ENCODE results near the gene CCN6. TPM values are rescaled to one million over a fixed set of nuclear protein-coding genes. Genes with fewer than 3 reads are reported as not detected.

CCN6 gene
- total RNA-seq, 1 donor from 2014 or later, result not detected

- no peak for DNase-seq (ENCODE audit: low spot score, unreplicated experiment)
- Mint-ChIP-seq H3K4me3 (ENCODE audit: low read depth) (no peak overlapping the region), H3K9me3 (ENCODE audit: low read depth) (no peaks in the 10 kb centered on the region), H3K36me3 (ENCODE audit: insufficient read depth) (no peaks in the 10 kb centered on the region), H3K27ac (no peak overlapping the region), H3K4me1 (ENCODE audit: low read depth) (peaks cover 11% of the 10 kb centered on the region), H3K27me3 (no peaks in the 10 kb centered on the region)
- TF ChIP-seq CTCF (IDR thresholded peaks at IDR 0.05; ENCODE audit: unreplicated experiment), result no peak
These were observed 45.4 kb upstream of the CCN6 start for GRCh38 chr6:112008482-112008881.

- DNase-seq (ENCODE audit: low spot score, unreplicated experiment), result no peak
- Mint-ChIP-seq H3K27me3 (no peaks in the 10 kb centered on the region), H3K4me3 (ENCODE audit: low read depth) (no peak overlapping the region), H3K36me3 (ENCODE audit: insufficient read depth) (no peaks in the 10 kb centered on the region), H3K9me3 (ENCODE audit: low read depth) (no peaks in the 10 kb centered on the region), H3K27ac (no peak overlapping the region), H3K4me1 (ENCODE audit: low read depth) (peaks cover 21% of the 10 kb centered on the region)
- TF ChIP-seq CTCF (IDR thresholded peaks at IDR 0.05; ENCODE audit: unreplicated experiment), result no peak
These were observed 43.6 kb upstream of the CCN6 start for GRCh38 chr6:112010328-112010727.

GRCh38 chr6:112013051-112013450 is 40.9 kb upstream of the CCN6 start:
- Mint-ChIP-seq H3K4me3 (ENCODE audit: low read depth) (no peak overlapping the region), H3K4me1 (ENCODE audit: low read depth) (peaks cover 17% of the 10 kb centered on the region), H3K27me3 (no peaks in the 10 kb centered on the region), H3K27ac (no peak overlapping the region), H3K36me3 (ENCODE audit: insufficient read depth) (no peaks in the 10 kb centered on the region), H3K9me3 (ENCODE audit: low read depth) (no peaks in the 10 kb centered on the region)
- TF ChIP-seq CTCF (IDR thresholded peaks at IDR 0.05; ENCODE audit: unreplicated experiment), result no peak
- DNase-seq (ENCODE audit: low spot score, unreplicated experiment), result no peak

GRCh38 chr6:112014483-112014882 is 39.4 kb upstream of the CCN6 start:
- Mint-ChIP-seq H3K27me3 (no peaks in the 10 kb centered on the region), H3K9me3 (ENCODE audit: low read depth) (no peaks in the 10 kb centered on the region), H3K27ac (no peak overlapping the region), H3K36me3 (ENCODE audit: insufficient read depth) (no peaks in the 10 kb centered on the region), H3K4me3 (ENCODE audit: low read depth) (no peak overlapping the region), H3K4me1 (ENCODE audit: low read depth) (peaks cover 30% of the 10 kb centered on the region)
- no peak for DNase-seq (ENCODE audit: low spot score, unreplicated experiment)
- no peak for TF ChIP-seq CTCF (IDR thresholded peaks at IDR 0.05; ENCODE audit: unreplicated experiment)

- Mint-ChIP-seq H3K4me1 (ENCODE audit: low read depth) (peaks cover 35% of the 10 kb centered on the region), H3K27ac (no peak overlapping the region), H3K36me3 (ENCODE audit: insufficient read depth) (no peaks in the 10 kb centered on the region), H3K27me3 (no peaks in the 10 kb centered on the region), H3K9me3 (ENCODE audit: low read depth) (no peaks in the 10 kb centered on the region), H3K4me3 (ENCODE audit: low read depth) (no peak overlapping the region)
- no peak for DNase-seq (ENCODE audit: low spot score, unreplicated experiment)
- no peak for TF ChIP-seq CTCF (IDR thresholded peaks at IDR 0.05; ENCODE audit: unreplicated experiment)
These were observed 38.2 kb upstream of the CCN6 start for GRCh38 chr6:112015725-112016124.

Measured in progenitor cell of endocrine pancreas (in vitro differentiated cells).